ENCODE results near the gene PPT2. TPM values are rescaled to one million over a fixed set of nuclear protein-coding genes. Genes with fewer than 3 reads are reported as not detected.

The PPT2 gene
- total and polyA plus RNA-seq, 2 of the 13 experiments (the other 11 are each of a cell fraction or from before 2014, with no cell fraction given), result 39.2 to 61.8 TPM

DNA sequence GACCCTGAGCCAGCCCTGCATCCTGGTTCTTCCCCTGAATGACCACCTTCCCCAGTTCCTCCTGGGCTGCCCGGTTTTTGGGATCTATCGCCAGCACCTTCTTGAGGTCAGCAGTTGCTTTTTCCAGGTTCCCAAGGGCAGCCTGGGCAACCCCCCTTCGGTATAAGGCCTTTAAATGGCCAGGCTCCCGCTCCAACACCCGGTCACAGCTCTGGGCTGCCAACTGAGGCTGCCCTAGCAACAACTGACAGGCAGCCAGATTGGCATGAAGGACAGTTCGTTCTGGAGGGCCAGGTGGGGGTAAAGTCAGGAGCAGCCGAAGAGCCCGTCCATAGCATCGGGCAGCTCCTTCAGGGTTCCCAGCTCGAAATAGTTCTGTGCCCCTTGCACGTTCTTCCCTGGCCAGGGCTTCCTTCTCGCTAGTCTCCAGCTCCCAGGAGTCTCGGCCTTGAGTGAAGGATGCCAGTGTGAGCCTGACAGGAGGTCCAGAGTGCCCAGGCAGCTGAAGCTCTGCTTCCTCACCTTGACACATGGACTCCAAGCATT is 25.1 kb upstream of the PPT2 start (continued):
- no peak for TF ChIP-seq SRF (IDR thresholded peaks at IDR 0.05; ENCODE audit: low read depth, low read length)
- TF ChIP-seq, protein P1, sequence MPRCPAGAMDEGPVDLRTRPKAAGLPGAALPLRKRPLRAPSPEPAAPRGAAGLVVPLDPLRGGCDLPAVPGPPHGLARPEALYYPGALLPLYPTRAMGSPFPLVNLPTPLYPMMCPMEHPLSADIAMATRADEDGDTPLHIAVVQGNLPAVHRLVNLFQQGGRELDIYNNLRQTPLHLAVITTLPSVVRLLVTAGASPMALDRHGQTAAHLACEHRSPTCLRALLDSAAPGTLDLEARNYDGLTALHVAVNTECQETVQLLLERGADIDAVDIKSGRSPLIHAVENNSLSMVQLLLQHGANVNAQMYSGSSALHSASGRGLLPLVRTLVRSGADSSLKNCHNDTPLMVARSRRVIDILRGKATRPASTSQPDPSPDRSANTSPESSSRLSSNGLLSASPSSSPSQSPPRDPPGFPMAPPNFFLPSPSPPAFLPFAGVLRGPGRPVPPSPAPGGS (CRISPR knock-in tag; IDR thresholded peaks at IDR 0.05), result 0 out of 2 replicates have a peak, but pooled peaks have one; percentile 50
- TF ChIP-seq, protein P2, sequence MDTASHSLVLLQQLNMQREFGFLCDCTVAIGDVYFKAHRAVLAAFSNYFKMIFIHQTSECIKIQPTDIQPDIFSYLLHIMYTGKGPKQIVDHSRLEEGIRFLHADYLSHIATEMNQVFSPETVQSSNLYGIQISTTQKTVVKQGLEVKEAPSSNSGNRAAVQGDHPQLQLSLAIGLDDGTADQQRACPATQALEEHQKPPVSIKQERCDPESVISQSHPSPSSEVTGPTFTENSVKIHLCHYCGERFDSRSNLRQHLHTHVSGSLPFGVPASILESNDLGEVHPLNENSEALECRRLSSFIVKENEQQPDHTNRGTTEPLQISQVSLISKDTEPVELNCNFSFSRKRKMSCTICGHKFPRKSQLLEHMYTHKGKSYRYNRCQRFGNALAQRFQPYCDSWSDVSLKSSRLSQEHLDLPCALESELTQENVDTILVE (CRISPR knock-in tag; IDR thresholded peaks at IDR 0.05), result no peak
- peak; percentile 76; the same call in 1 of the 2 replicates for TF ChIP-seq ZBTB38 (CRISPR knock-in tag; IDR thresholded peaks at IDR 0.05)
- 0 out of 2 replicates have a peak, but pooled peaks have one; percentile 5 for TF ChIP-seq ZNF556 (CRISPR knock-in tag; IDR thresholded peaks at IDR 0.05; ENCODE audit: borderline replicate concordance)
- no peak for TF ChIP-seq FOSL2 (CRISPR knock-in tag; IDR thresholded peaks at IDR 0.05)
- no peak for TF ChIP-seq NBN (conservative IDR thresholded peaks at IDR 0.05)
- TF ChIP-seq ZNF343 (CRISPR knock-in tag; IDR thresholded peaks at IDR 0.05), result no peak
- TF ChIP-seq, protein P3, sequence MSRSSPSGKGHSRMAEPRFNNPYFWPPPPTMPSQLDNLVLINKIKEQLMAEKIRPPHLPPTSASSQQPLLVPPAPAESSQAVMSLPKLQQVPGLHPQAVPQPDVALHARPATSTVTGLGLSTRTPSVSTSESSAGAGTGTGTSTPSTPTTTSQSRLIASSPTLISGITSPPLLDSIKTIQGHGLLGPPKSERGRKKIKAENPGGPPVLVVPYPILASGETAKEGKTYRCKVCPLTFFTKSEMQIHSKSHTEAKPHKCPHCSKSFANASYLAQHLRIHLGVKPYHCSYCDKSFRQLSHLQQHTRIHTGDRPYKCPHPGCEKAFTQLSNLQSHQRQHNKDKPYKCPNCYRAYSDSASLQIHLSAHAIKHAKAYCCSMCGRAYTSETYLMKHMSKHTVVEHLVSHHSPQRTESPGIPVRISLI (CRISPR knock-in tag; IDR thresholded peaks at IDR 0.05; ENCODE audit: borderline replicate concordance), result no peak
- 0 out of 2 replicates have a peak, but pooled peaks have one; percentile 33 for TF ChIP-seq NR0B2 (CRISPR knock-in tag; IDR thresholded peaks at IDR 0.05)
